COLO829 (cell line): ENCODE data around the gene TCEAL7.
"Not testable (repeated sequence)": the region's sequence is repeated elsewhere in the genome, so short reads cannot be mapped to it uniquely, and the experiment has no call there.

ENCODE experiments used
- DNase-seq: peaks from one replicate; pipeline ENCODE4 v3.0.0; 2012; ENCODE audit warnings: low spot score

Gene TCEAL7

DNA sequence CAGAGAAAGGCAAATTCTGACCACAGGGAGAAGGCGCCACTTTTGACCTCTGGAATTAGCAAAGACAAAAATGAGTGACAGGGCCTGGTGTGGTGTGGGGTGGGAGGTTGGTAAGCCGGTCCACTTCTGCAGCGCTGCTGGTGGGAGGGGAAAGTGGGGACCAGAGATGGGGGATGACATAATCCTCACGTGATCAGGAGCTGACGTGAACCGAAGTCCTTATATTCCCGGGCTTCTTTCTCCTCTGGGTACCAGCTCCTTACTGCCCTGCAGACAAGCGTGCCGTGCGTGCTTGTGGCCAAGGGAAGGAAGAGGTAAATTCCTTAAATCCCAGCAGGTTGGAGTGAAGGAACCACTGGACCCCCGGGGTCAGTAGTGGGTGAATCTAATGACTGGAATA lies at the start of gene TCEAL7:
Gene TCEAL7, plus strand, starts transcription at position 249 of the 400 bp plus-strand sequence. CDS start 1,165 bp downstream, outside the sequence.
- no peak for DNase-seq

DNA sequence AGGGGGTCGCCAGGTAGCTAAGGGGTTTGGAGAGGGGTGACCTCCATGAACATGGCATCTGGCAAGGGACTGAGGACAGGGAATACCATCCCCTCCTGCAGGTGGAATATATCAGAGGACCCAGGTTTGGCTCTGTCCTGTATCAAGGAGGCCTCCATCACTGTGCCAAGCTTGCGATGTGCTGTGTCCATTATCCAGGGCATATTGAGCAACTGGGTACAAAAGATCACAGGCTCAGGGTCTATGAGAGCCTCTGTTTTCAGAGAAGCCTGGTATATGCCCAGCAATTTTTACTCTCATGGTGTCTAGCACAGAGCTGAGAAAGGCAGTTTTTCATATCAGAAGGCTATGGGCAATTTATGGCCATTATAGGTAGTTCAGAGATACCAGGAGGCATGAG lies 36.9 kb upstream of the TCEAL7 start:
- no peak for DNase-seq

GRCh38 chrX:103304705-103305104 lies 25.3 kb upstream of the TCEAL7 start:
- DNase-seq: no peak

GRCh38 chrX:103305666-103306065 lies 24.4 kb upstream of the TCEAL7 start:
- not testable (repeated sequence) for DNase-seq

GRCh38 chrX:103309860-103310554 lies 20.0 kb upstream of the TCEAL7 start:
- no peak for DNase-seq

GRCh38 chrX:103310555-103311398 lies 19.3 kb upstream of the TCEAL7 start, which contains the start of gene BEX2:
TSS of gene BEX2 (minus strand) at chrX:103310990. CDS start at chrX:103309976, 1,014 bp downstream.
- DNase-seq: peak; percentile 13

- DNase-seq: no peak
These were observed 18.6 kb upstream of the TCEAL7 start for GRCh38 chrX:103311399-103311780.

- no peak for DNase-seq
These were observed 746 bp downstream of the TCEAL7 start for GRCh38 chrX:103330681-103331288.

DNA sequence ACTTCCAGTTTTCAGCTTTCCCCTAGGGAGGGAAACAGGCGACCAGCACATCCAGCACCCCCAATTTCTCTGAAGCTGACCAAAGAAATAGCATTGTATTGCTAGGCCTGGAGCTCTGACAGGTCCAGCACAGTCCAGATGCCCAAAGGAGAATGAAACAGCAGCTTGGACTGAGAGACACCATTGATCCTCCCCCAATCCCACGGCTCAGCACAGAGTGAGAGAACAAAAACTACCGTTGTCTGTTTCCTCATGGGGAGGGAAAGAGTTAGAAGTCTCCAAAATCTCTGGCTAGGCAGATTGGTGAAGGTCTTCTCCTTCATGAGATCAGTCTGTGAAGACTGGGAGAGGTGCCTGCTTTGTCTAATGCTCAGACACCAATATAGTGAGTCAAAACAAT lies 8.6 kb downstream of the TCEAL7 start:
- peak; percentile 19 for DNase-seq

- DNase-seq: peak; percentile 22
These were observed 13.1 kb downstream of the TCEAL7 start for GRCh38 chrX:103343105-103343504.

DNA sequence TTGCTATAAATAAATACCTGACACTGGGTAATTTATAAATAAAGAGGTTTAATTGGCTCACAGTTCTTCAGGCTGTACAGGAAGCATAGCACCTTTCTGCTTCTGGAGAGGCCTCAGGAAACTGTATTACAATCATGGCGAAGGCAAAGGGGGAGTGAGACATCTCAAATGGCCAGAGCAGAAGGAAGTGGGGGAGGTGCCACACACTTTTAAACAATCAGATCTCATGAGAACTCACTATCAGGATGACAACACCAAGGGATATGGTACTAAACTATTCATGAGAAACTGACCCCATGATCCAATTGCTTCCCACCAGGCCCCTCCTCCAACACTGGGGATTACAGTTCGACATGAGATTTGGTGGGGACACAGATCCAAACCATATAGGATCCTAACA lies 14.6 kb downstream of the TCEAL7 start:
- no peak for DNase-seq

- no peak for DNase-seq
These were observed 17.8 kb downstream of the TCEAL7 start for GRCh38 chrX:103347682-103348397.

DNA sequence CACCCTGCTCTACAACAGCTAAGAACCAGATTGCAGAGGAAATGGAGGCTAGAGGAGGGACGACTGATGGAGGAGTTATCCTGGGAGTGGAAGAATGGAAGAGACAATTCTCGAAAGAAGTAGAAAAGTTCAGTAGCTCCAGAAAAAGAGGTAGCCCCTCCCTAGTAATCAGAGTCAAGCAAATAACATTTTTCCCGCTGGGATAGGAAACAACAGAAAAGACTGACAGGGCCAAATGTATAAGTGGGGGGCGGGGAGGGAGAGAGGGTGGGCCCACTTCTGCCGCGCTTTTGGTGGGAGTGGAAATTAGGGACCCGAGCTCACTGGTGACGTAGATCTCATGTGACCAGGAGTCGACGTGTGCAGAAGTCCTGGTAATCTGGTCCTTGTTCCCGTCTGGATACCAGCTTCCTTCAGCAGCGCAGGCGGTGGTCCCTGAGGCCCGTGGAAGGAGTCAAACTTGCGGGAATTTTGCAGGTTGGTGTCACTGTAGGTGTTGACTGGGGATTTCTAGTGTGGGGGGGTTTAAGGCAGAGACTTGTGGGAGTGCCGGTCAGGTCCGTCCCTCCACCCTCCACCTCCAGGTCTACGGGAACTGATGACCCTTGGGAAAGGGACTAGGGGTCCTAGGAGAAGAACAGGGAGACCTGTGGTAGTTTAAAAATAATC lies 26.2 kb downstream of the TCEAL7 start, which contains the start of gene TCEAL9:
Gene TCEAL9, plus strand, starts transcription at position 377 of the 669 bp plus-strand sequence. CDS start 1,179 bp downstream, outside the sequence.
- DNase-seq: peak; percentile 40

GRCh38 chrX:103356858-103357257 lies 26.8 kb downstream of the TCEAL7 start:
- DNase-seq: no peak

- DNase-seq: no peak
These were observed 27.8 kb downstream of the TCEAL7 start for GRCh38 chrX:103357871-103358270.

- not testable (repeated sequence) for DNase-seq
These were observed 29.6 kb downstream of the TCEAL7 start for GRCh38 chrX:103359605-103360004.

DNA sequence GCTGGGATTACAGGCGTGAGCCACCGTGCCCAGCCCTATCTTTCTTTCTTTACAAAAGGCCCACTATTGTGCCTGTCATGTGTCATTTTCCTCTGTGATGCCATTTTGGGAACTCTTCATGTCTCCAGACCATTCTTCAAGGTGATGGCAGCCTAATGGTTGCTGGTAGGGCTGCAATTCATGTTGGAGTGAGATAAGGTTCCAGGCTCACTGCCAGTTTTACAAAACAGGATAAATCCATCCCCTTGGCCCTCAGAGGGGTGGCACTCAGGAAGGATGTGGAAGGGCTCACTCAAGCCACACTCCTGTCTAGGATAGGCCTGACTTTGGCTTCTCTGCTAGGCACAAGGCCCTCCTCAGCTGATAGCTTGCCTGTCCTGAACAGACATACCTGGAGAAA lies 30.1 kb downstream of the TCEAL7 start:
- no peak for DNase-seq

DNA sequence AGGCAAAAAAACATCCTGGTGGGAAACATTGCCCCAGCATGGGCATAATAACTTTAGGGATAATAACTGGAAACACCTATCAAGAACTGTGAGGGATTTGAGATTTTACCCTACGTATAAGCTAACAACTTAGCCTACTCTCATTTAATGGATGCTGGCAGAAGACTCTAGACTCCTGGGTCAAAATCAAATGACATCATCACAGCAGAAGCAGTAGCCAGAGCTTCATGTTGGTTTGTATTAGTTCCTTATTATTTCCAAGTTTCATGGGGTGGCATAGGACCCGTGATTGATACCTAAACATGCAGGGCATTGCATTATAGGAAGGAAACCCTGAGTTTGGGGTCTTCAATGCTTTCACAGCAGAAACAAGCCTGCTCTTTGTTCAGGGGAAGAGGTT lies 30.9 kb downstream of the TCEAL7 start:
- DNase-seq: no peak

DNA sequence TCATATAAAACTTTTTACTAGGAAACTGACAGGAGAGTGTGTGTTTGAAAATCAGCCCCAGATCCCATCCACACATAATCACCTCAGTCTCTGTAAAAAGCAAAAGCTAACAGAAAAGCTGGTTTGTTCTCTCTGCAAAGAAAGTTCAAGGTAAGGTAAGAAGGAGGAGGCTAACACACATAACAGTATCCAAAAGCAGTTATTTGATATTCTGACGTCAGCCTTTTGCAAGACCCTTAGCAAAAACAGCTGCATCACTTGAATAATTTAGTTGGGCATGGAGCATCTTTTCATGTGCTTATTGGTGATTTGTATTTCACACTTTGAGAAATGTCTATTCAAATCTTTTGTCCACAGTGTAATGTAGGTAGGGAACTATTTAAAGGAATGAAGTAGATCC lies 31.8 kb downstream of the TCEAL7 start:
- no peak for DNase-seq

GRCh38 chrX:103362474-103362873 lies 32.4 kb downstream of the TCEAL7 start:
- peak; percentile 26 for DNase-seq

DNA sequence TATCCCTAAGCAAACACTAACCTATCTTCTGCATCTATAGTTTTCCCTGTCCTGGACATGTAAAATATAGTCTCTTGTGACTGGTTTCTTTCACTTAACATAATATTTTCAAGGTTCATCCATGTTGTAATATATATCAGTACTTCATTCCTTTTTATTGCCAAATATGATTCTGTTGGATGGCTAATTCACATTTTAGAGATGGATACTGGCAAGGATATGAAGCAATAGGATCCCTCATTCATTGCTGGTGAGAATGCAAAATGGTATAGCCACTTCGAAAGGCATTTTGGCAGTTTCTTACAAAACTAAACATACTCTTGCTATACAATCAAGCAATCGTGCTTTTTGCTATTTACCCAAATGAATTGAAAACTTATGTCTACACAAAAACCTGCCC lies 33.0 kb downstream of the TCEAL7 start:
- no peak for DNase-seq
